Bronchial epithelial cell (primary cell): Measurements from ENCODE around the gene TUBGCP3. TPM values are rescaled to one million over a fixed set of nuclear protein-coding genes. Genes with fewer than 3 reads are reported as not detected.

ENCODE experiments used
- DNase-seq: peaks from one replicate; pipeline ENCODE4 v3.0.0-alpha.2; 2010; ENCODE audit warnings: low read depth
- FAIRE-seq: peaks from 2 replicates; lab custom pipeline; 2011; peaks lifted over from hg19 to GRCh38; lab: Jason Lieb, UNC
- H3K27me3 ChIP-seq: 2 replicates; pipeline ENCODE4 v1.5.1; 2011; ENCODE audit warnings: low read length; ENCODE audit not compliant: control insufficient read depth, insufficient read depth
- H3K36me3 ChIP-seq: 2 replicates; pipeline ENCODE4 v1.5.1; 2011; ENCODE audit warnings: low read length; ENCODE audit not compliant: control insufficient read depth, insufficient read depth
- H3K4me3 ChIP-seq: 2 replicates; pipeline ENCODE4 v1.5.1; 2011; ENCODE audit warnings: mild to moderate bottlenecking, low read depth, low read length, control low read depth
- CTCF ChIP-seq: IDR thresholded peaks from 2 replicates; pipeline ENCODE4 v1.5.1; 2011; ENCODE audit warnings: mild to moderate bottlenecking, moderate library complexity, low read length, control low read depth, inconsistent platforms; ENCODE audit not compliant: insufficient read depth, severe bottlenecking
- total RNA-seq: library from RNA; depleted of rRNA; stranded (reverse); fragments of >200 nt; gene quantifications from 2 replicates; pipeline ENCODE4 v1.2.1, GENCODE V29; 2014

TUBGCP3 gene
- total RNA-seq, 1 donor from 2014 or later: 17.6 TPM

- no peaks in the 10 kb centered on the region for H3K27me3 ChIP-seq
- H3K36me3 ChIP-seq: no peaks in the 10 kb centered on the region
- TF ChIP-seq CTCF: no peak
- FAIRE-seq (no peak), DNase-seq (no peak)
- no peak overlapping the region for H3K4me3 ChIP-seq
Measured at GRCh38 chr13:112450904-112451240, 137.1 kb downstream of the TUBGCP3 start.

- no peak for TF ChIP-seq CTCF
- H3K27me3 ChIP-seq: no peaks in the 10 kb centered on the region
- no peak for FAIRE-seq
- H3K36me3 ChIP-seq: no peaks in the 10 kb centered on the region
- DNase-seq: no peak
- H3K4me3 ChIP-seq: no peak overlapping the region
Measured at GRCh38 chr13:112450118-112450903, 137.6 kb downstream of the TUBGCP3 start.

GRCh38 chr13:112449545-112449930 lies 138.4 kb downstream of the TUBGCP3 start:
- Histone ChIP-seq H3K36me3 (no peaks in the 10 kb centered on the region), H3K4me3 (no peak overlapping the region), H3K27me3 (no peaks in the 10 kb centered on the region)
- FAIRE-seq: no peak
- no peak for DNase-seq
- no peak for TF ChIP-seq CTCF

GRCh38 chr13:112448621-112449544 lies 139.1 kb downstream of the TUBGCP3 start:
- TF ChIP-seq CTCF: no peak
- H3K27me3 ChIP-seq: no peaks in the 10 kb centered on the region
- DNase-seq: no peak
- FAIRE-seq: no peak
- H3K4me3 ChIP-seq: no peak overlapping the region
- no peaks in the 10 kb centered on the region for H3K36me3 ChIP-seq

GRCh38 chr13:112447761-112448603 lies 140.0 kb downstream of the TUBGCP3 start:
- no peak for FAIRE-seq
- no peak for DNase-seq
- Histone ChIP-seq H3K4me3 (no peak overlapping the region), H3K36me3 (no peaks in the 10 kb centered on the region), H3K27me3 (no peaks in the 10 kb centered on the region)
- TF ChIP-seq CTCF: no peak
